AG08395 (cell line): ENCODE data around the gene MLPH.

ENCODE experiments used
- DNase-seq: peaks from one replicate; pipeline ENCODE4 v3.0.0; 2012; ENCODE audit warnings: mixed read lengths, low spot score

MLPH gene

GRCh38 chr2:237568121-237568660 lies 81.1 kb downstream of the MLPH start:
- no peak for DNase-seq

GRCh38 chr2:237569041-237569440 lies 82.0 kb downstream of the MLPH start:
- DNase-seq, result no peak

GRCh38 chr2:237569896-237570295 lies 82.8 kb downstream of the MLPH start:
- no peak for DNase-seq

GRCh38 chr2:237570776-237571335 lies 83.8 kb downstream of the MLPH start:
- DNase-seq, result no peak

GRCh38 chr2:237571551-237571950 lies 84.5 kb downstream of the MLPH start:
- DNase-seq, result no peak

GRCh38 chr2:237572021-237572741 lies 85.1 kb downstream of the MLPH start:
- peak; percentile 97 for DNase-seq

GRCh38 chr2:237572742-237573101 lies 85.7 kb downstream of the MLPH start:
- DNase-seq, result no peak

- no peak for DNase-seq
These were observed 86.8 kb downstream of the MLPH start for GRCh38 chr2:237573721-237574415.

GRCh38 chr2:237574467-237574866 lies 87.4 kb downstream of the MLPH start:
- no peak for DNase-seq

- no peak for DNase-seq
These were observed 88.1 kb downstream of the MLPH start for GRCh38 chr2:237574894-237575868.

- no peak for DNase-seq
These were observed 89.1 kb downstream of the MLPH start for GRCh38 chr2:237575869-237576862.

GRCh38 chr2:237576974-237577373 lies 89.9 kb downstream of the MLPH start:
- no peak for DNase-seq

GRCh38 chr2:237577458-237577857 lies 90.4 kb downstream of the MLPH start:
- no peak for DNase-seq

- DNase-seq, result no peak
These were observed 91.2 kb downstream of the MLPH start for GRCh38 chr2:237577956-237578870.

GRCh38 chr2:237581326-237581725 lies 94.3 kb downstream of the MLPH start:
- no peak for DNase-seq

- peak; percentile 85 for DNase-seq
These were observed 95.0 kb downstream of the MLPH start for GRCh38 chr2:237581751-237582746.

GRCh38 chr2:237583385-237584295 lies 96.6 kb downstream of the MLPH start:
- DNase-seq, result no peak
